MG63 (cell line): Measurements from ENCODE around the gene STARD9. TPM values are rescaled to one million over a fixed set of nuclear protein-coding genes. Genes with fewer than 3 reads are reported as not detected.

Source experiments
- DNase-seq: peaks from one replicate; pipeline ENCODE4 v3.0.0-alpha.2; 2020
- H3K27me3 ChIP-seq: fragments of 250-450 bp; sonication (Bioruptor Pico); 2 replicates; pipeline ENCODE4 v1.5.1; 2020; ENCODE audit warnings: mild to moderate bottlenecking, moderate library complexity
- H3K36me3 ChIP-seq: fragments of 250-450 bp; sonication (Bioruptor Pico); 2 replicates; pipeline ENCODE4 v1.5.1; 2020; ENCODE audit warnings: mild to moderate bottlenecking, moderate library complexity
- H3K4me3 ChIP-seq: fragments of 250-450 bp; sonication (Bioruptor Pico); 2 replicates; pipeline ENCODE4 v1.5.1; 2020; ENCODE audit warnings: mild to moderate bottlenecking, moderate library complexity
- H3K9me3 ChIP-seq: fragments of 250-450 bp; sonication (Bioruptor Pico); 2 replicates; pipeline ENCODE4 v1.5.1; 2020; ENCODE audit warnings: mild to moderate bottlenecking, moderate library complexity
- total RNA-seq: library from RNA; depleted of rRNA; stranded (reverse); fragments of >200 nt; shearing (Covaris generic); gene quantifications from 2 replicates; pipeline ENCODE4 v1.2.3, GENCODE V29; 2014; ENCODE audit warnings: low replicate concordance

Gene STARD9
- total RNA-seq, 1 experiment from 2014 or later = 0.10 TPM

DNA sequence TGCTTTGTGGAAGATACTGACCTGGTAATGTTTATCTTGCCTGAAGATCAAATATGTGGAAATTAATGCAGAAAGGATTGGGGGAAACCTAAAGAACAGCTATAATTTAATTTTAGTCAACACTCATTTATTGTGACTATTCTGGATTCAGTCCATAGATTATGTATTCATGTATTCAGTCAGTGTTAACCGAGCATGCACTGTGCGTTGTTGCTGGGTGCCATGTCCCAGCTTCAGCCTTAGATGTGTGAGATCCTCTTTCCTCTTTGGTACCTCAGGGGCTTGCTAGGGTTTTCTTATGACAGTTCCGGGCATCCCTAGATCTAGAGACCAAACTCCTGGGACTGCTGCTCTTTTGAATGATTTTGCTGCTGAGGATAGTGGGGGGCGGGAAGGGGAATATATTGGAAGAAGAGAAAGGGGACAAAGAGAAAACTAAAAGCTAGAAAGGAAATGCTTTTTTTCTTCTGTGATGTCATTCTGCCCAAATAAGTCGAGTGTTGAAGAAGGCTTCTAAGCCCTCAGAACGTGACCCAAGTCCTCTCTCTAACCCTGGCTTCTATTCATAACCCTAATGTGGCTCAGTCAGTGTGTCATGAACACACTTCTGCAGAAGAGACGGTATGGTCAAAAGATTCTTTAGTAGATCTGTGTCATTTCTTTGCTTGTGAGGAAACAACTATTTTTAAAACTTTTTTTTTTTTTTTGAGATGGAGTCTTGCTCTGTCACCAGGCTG, 33.5 kb downstream of the STARD9 start:
- Histone ChIP-seq H3K27me3 (0 out of 2 replicates have a peak, but pooled peaks cover 3% of the 10 kb centered on the region), H3K36me3 (no peaks in the 10 kb centered on the region), H3K4me3 (no peak overlapping the region), H3K9me3 (no peaks in the 10 kb centered on the region)
- DNase-seq = no peak

GRCh38 chr15:42611532-42611931, 36.1 kb downstream of the STARD9 start:
- H3K36me3 ChIP-seq = no peaks in the 10 kb centered on the region
- H3K27me3 ChIP-seq = 0 out of 2 replicates have a peak, but pooled peaks cover 3% of the 10 kb centered on the region
- no peak for DNase-seq
- no peaks in the 10 kb centered on the region for H3K9me3 ChIP-seq
- no peak overlapping the region for H3K4me3 ChIP-seq

DNA sequence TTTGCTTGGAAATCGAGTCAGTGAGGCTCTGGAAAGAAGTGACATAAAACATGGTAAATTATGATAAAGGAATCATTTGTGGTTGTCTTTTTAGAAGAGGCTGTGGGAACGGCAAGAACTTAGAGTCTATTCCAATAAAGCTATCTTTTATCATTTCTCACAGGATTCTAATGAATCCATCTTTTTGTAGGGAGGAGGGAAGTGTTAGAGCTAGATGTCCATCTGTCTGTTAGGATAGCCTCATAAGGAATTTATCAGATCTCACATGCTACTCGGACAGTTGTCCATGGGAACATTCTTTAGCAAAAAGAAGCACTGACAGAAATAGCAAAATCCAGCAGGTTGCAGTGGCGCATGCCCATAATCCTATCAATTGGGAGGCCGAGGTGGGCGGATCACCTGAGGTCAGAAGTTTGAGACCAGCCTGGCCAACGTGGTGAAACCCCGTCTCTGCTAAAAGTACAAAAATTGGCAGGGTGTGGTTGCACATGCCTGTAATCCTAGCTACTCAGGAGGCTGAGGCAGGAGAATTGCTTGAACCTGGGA, 37.0 kb downstream of the STARD9 start:
- no peak overlapping the region for H3K4me3 ChIP-seq
- no peaks in the 10 kb centered on the region for H3K36me3 ChIP-seq
- H3K27me3 ChIP-seq = 0 out of 2 replicates have a peak, but pooled peaks cover 3% of the 10 kb centered on the region
- no peak for DNase-seq
- no peaks in the 10 kb centered on the region for H3K9me3 ChIP-seq

DNA sequence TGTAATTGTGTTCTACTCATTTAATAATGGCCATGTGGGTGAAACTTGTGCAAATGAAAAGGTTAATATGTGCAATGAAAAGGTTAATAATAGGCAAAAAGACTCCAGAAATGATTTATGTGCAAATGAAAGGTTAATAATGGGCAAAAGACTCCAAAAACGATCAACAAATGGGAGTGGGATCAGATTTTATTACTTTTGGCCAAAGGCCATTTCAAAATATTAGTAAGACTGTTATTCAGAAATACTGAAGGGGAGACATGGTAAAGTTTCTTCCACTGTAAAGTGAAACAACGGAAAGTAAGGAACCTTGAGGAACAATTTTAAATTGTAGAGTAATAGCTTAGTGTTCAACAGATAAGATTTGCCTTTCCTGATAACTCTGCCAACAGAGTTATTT, 40.7 kb downstream of the STARD9 start:
- no peak for DNase-seq
- Histone ChIP-seq H3K9me3 (no peaks in the 10 kb centered on the region), H3K36me3 (no peaks in the 10 kb centered on the region), H3K27me3 (no peaks in the 10 kb centered on the region), H3K4me3 (no peak overlapping the region)

DNA sequence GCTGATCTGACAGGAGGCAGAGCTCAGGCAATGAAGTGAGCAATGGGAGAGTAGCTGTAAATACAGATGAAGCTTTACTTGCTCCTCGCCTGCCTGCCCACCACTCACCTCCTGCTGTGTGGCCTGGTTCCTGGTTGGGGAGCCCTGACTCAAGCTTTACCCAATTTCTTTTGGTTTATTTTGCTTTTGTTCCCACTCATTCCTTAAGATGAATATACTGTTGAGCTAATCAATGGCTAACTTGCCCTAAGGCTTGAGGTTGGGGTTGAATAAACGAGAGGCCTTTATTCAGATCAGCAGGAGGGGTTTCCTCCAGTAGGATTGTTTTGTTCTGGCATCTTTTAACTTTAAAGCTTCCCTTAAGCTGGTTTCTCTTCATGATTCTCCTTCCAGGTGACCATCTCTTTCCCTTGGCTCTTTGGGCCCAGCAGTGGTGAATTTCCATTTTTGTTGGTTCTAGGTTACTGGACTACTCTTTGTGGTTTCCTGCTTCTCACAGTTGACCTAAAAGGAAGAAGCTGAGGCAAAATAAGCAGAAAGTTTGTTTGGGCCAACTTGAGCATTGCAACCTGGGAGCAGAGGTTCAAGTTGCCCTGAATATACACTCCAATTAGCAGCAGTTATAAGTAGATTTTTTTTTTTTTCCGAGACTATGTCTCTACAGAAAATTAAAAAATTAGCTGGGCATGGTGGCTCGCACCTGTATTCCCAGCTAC, 44.4 kb downstream of the STARD9 start:
- Histone ChIP-seq H3K36me3 (no peaks in the 10 kb centered on the region), H3K9me3 (no peaks in the 10 kb centered on the region), H3K27me3 (no peaks in the 10 kb centered on the region), H3K4me3 (no peak overlapping the region)
- DNase-seq = no peak

DNA sequence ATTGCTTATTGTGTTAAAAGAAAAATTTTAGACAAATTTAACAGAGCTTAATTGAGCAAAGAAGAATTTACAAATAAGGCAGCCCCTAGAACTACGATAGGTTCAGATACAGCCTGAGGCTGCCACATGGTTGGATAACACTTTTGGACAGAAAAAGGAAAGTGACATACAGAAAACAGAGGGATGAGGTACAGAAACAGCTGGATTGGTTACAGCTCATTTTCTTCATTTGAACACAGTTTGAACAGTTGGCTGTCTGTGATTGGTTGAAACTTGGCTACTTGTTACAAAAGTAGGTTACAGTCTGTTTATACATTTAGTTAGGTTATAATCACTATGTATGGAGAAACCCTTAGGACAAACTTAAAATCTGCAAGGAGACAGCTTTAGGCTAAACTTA, 46.0 kb downstream of the STARD9 start:
- Histone ChIP-seq H3K4me3 (no peak overlapping the region), H3K36me3 (no peaks in the 10 kb centered on the region), H3K9me3 (no peaks in the 10 kb centered on the region), H3K27me3 (no peaks in the 10 kb centered on the region)
- DNase-seq = no peak

DNA sequence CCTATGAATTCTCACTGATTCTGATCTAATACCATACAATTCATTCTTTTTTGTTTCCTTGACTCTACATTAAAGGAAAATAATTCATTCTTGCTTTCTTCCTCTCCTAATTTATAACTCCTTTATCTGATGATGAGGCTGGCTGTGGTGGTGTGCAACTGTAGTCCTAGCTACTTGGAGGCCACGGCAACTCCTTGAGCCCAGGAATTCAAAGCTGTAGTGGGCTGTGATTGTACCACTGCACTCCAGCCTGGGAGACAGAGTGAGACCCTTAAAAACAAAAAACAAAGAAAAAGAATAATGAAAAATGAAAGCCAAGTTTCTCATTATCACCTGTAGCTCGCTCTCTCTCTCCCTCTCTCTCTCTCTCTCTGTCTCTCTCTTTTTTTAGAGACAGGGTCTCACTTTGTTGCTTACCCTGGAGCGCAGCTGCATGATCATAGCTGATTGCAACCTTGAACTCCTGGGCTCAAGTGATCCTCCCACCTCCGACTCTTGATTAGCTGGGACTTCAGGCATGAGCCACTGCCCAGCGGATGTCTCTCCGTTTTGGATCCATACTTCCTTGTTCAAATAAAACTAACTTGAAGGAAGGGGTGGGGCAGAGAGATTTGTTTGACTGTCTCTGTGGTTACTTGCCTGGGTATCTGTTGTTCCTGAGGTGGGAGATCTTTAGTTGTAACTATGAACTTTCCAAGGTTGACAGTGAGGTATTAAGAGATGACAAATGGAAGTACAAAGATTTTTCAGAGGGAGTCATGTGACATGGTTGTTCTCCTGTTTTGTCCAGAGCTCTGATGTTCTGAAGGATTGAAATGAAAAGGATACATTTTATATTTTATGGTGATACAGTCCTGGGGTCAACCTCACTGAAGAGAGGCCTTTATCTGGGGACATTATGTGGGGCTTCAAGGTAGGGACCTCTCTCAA, 46.9 kb downstream of the STARD9 start:
- Histone ChIP-seq H3K36me3 (no peaks in the 10 kb centered on the region), H3K27me3 (no peaks in the 10 kb centered on the region), H3K9me3 (no peaks in the 10 kb centered on the region), H3K4me3 (no peak overlapping the region)
- no peak for DNase-seq

DNA sequence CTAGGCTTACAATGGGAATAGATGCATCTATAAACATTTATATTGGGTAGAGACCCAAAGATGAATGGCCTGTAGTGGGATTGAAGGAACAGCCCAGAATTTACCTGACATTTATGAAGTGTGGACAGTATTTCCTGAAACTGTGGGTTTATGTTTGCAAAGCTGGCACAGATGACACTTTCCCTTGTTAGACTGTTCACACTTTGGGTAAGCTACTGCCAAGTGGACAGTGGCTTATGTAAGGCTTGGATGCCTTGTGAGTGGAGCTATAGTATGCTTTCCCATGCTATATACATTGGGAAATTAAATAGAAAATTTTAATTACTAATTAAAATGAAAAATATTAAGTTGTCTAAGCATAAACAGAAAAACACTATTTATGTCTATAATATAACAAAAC, 48.5 kb downstream of the STARD9 start:
- Histone ChIP-seq H3K27me3 (no peaks in the 10 kb centered on the region), H3K4me3 (no peak overlapping the region)

DNA sequence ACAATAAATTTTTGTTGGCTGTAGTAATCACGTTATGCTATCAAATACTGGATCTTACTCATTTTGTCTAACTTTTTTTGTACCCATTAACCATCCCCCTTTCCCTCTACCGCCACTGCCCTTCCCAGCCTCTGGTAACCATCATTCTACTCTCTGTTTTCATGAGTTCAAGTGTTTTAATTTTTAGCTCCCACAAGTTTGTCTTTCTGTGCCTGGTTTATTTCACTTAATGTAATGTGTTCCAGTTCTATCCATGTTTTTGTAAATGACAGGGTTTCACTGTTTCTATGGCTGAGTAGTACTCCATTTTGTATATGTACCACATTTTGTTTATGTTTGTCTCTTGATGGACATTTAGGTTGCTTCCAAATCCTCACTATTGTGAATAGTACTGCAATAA, 52.1 kb downstream of the STARD9 start:
- H3K36me3 ChIP-seq = no peaks in the 10 kb centered on the region
- no peaks in the 10 kb centered on the region for H3K9me3 ChIP-seq
- DNase-seq = no peak
- no peaks in the 10 kb centered on the region for H3K27me3 ChIP-seq
- H3K4me3 ChIP-seq = no peak overlapping the region

More for the DNA sequence above, 48.5 kb downstream of the STARD9 start:
- Histone ChIP-seq H3K36me3 (no peaks in the 10 kb centered on the region), H3K9me3 (no peaks in the 10 kb centered on the region)
- no peak for DNase-seq

- Histone ChIP-seq H3K36me3 (no peaks in the 10 kb centered on the region), H3K4me3 (no peak overlapping the region), H3K27me3 (no peaks in the 10 kb centered on the region), H3K9me3 (no peaks in the 10 kb centered on the region)
- DNase-seq = no peak
Measured at GRCh38 chr15:42628761-42629160, 53.4 kb downstream of the STARD9 start.

- no peak overlapping the region for H3K4me3 ChIP-seq
- no peaks in the 10 kb centered on the region for H3K36me3 ChIP-seq
- H3K9me3 ChIP-seq = no peaks in the 10 kb centered on the region
- no peaks in the 10 kb centered on the region for H3K27me3 ChIP-seq
- no peak for DNase-seq
Measured at GRCh38 chr15:42632105-42632675, 56.8 kb downstream of the STARD9 start.

DNA sequence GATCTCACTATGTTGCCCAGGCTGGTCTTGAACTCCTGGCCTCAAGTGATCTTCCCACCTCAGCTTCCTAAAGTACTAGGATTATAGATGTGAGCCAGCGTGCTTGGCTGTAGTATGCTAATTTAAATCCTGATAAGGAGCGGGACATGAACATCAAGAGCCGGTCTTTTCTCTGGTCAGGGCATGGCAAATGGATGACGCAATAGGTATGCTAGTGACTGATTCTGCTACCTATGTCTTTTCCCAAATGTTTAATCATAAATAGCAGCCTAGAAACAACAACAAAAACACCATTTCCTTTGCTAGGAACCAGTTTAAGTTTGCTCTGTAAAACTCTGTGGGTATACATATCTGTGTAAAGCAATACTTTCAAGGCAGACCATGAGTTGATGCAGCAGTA, 64.7 kb downstream of the STARD9 start:
- no peaks in the 10 kb centered on the region for H3K9me3 ChIP-seq
- no peaks in the 10 kb centered on the region for H3K27me3 ChIP-seq
- H3K36me3 ChIP-seq = no peaks in the 10 kb centered on the region
- no peak for DNase-seq
- H3K4me3 ChIP-seq = no peak overlapping the region

- Histone ChIP-seq H3K27me3 (no peaks in the 10 kb centered on the region), H3K4me3 (no peak overlapping the region), H3K36me3 (no peaks in the 10 kb centered on the region), H3K9me3 (no peaks in the 10 kb centered on the region)
- DNase-seq = peak; percentile 64
Measured at GRCh38 chr15:42650208-42651066, 75.0 kb downstream of the STARD9 start.

GRCh38 chr15:42665827-42666226, 90.4 kb downstream of the STARD9 start:
- no peak overlapping the region for H3K4me3 ChIP-seq
- no peak for DNase-seq
- H3K27me3 ChIP-seq = no peaks in the 10 kb centered on the region
- H3K9me3 ChIP-seq = no peaks in the 10 kb centered on the region
- no peaks in the 10 kb centered on the region for H3K36me3 ChIP-seq

DNA sequence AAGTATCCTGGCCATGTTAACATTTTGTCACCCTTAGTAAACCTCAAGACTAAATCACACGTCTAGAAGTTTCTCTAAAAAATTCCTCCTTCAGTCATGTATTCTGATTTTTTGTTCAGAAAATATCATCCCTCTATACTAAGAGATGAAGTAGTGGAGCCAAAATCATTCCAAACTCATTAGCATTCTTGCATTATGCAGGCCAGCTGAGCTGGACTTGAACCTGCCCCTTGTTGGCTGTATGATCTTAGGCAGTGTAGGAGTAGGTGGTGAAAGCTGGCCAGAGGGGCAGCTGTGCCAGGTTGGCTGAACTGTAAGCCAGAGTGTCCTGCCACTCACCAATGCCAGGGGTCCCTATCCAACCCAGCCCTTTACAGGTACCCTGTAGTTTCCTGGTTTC, 92.4 kb downstream of the STARD9 start:
- Histone ChIP-seq H3K4me3 (no peak overlapping the region), H3K36me3 (no peaks in the 10 kb centered on the region), H3K9me3 (no peaks in the 10 kb centered on the region), H3K27me3 (no peaks in the 10 kb centered on the region)
- DNase-seq = no peak

GRCh38 chr15:42670451-42670850, 95.0 kb downstream of the STARD9 start:
- Histone ChIP-seq H3K27me3 (no peaks in the 10 kb centered on the region), H3K9me3 (no peaks in the 10 kb centered on the region), H3K36me3 (no peaks in the 10 kb centered on the region), H3K4me3 (no peak overlapping the region)
- no peak for DNase-seq
